22Rv1 (cell line): ENCODE measurements around the gene FEN1.

Source experiments
- H3K27ac ChIP-seq: fragments of 450-650 bp; 2 replicates; pipeline ENCODE4 v1.5.1; 2017
- ZFX ChIP-seq: fragments of 450-650 bp; IDR thresholded peaks from 2 replicates; pipeline ENCODE4 v1.6.1; 2017; ENCODE audit warnings: antibody characterized with exemption, borderline replicate concordance
- TF ChIP-seq, protein P1 (sequence below): fragments of 450-650 bp; IDR thresholded peaks from 2 replicates; pipeline ENCODE4 v1.5.1; 2017; ENCODE audit warnings: mild to moderate bottlenecking

Gene FEN1

DNA sequence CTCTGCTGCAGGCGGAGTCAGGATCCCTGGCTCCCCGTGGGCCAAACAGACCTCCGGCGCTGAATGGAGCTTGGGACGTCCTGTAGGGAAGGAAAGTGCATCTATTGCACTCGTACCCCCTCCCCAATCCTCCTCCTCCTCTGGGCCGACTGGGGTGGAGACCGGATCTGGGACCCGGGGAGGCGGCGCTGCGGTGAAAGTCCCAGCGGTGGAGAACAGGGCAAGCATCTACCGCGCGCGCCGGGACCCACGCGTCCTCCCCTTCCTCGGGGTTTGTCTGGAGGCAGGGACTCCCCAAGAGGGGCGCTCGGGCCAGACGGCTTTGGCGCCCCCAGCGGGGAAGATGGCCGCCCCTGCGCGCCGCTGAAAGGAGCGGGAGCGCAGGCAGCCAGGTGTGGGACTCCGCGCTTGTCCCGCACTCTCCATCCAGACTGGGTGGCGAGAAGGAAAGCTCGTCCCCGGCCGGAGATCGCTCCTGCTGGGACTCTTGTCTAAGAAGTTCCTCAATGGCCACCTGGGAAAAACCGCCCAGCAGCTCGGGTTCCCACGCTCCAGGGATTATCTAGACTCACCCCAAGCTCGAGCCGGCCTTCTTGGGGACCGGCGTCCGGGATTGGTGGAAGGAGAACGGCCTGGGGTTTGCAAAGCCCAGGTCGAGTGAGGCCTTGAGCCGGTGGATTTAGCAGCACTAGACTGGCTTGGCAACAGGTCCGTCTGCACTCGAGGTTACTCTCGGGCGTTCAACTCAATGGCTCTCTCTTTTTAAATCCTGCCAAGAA, 36.1 kb downstream of the FEN1 start:
- peak overlapping the region; percentile 68 for H3K27ac ChIP-seq
- TF ChIP-seq, protein P1, sequence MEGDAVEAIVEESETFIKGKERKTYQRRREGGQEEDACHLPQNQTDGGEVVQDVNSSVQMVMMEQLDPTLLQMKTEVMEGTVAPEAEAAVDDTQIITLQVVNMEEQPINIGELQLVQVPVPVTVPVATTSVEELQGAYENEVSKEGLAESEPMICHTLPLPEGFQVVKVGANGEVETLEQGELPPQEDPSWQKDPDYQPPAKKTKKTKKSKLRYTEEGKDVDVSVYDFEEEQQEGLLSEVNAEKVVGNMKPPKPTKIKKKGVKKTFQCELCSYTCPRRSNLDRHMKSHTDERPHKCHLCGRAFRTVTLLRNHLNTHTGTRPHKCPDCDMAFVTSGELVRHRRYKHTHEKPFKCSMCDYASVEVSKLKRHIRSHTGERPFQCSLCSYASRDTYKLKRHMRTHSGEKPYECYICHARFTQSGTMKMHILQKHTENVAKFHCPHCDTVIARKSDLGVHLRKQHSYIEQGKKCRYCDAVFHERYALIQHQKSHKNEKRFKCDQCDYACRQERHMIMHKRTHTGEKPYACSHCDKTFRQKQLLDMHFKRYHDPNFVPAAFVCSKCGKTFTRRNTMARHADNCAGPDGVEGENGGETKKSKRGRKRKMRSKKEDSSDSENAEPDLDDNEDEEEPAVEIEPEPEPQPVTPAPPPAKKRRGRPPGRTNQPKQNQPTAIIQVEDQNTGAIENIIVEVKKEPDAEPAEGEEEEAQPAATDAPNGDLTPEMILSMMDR = no peak
- no peak for TF ChIP-seq ZFX

DNA sequence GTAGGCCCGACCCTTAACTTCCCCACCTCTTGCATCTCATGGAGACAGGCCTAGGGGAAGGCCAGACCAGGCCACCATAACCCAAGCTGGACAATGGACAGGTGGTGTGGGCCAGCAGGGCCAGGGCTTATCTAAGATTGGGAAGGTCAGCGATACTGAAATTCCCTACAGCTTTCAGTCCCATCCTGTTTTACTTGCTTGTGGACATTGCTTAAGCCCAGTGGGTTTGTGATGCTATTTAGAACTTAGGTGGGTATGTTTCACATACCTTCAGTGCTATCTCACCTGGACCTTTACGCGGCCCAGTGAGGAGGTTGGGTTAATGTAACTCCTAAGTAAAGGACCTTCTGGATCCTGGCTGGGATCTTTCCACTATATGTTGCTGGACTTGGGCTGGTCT, 37.1 kb downstream of the FEN1 start:
- H3K27ac ChIP-seq = peak overlapping the region; percentile 37
- TF ChIP-seq ZFX = no peak
- TF ChIP-seq, protein P1 = no peak

DNA sequence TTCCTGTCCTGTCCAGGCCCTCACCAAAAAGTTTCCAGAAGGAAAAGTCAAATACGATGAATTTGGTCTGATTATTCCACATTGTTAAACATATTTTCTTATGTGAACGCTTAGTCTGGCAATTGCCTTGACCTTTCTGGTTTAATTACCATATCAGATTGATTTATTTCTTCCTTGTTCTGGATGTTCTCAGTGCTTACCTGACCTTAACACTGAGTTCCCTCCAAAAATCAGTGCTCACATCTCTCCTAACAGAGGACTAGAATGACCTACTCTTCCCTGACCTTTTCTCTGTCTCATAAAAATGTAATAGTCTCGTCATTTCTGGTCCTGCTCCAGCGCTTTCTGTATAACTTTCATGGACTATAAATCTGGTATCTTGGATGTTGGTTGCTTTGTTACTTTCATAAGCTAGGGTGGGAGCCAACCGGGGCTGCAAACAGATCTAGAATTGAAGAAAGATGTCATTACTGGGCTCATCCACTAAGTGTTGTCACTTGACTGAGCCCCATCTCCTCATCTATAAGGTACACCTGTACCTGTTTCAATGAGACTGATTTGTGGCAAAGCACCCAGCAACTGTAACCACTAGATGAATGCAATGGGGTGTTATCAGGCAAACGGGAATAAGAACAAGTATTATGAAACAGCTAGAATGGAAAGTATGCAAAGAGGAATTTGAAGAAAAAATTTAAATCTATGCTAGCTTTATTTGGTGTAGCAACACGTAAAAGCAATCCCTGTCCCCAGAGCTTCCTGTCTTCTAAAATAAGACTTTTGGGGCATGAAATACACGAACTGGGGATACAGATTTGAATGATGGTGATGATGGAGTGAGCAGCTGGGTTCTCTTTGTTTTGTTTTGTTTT, 37.8 kb downstream of the FEN1 start:
- H3K27ac ChIP-seq = peak overlapping the region; percentile 37
- TF ChIP-seq, protein P1 = no peak
- no peak for TF ChIP-seq ZFX

DNA sequence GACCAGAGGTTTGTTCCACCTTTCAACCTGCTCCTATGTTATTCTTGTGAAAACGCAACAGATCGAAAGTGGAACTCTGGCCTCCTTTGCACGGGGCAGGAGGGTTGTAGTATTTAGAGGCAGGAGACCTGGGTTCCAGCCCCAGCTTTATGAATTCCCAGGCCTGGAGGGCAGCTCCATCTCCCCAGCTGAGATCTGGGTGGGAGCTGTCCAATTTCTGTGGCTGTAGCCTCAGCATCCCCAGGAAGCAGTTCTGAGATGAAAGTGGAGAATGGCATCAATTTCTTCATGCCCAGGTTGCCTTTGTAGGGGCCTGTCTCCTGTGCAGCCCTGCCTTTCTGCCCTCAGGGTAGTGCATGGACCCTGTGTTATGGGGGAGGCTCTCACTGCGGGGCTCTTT, 39.5 kb downstream of the FEN1 start:
- no peak overlapping the region for H3K27ac ChIP-seq
- TF ChIP-seq, protein P1 = no peak
- TF ChIP-seq ZFX = no peak

DNA sequence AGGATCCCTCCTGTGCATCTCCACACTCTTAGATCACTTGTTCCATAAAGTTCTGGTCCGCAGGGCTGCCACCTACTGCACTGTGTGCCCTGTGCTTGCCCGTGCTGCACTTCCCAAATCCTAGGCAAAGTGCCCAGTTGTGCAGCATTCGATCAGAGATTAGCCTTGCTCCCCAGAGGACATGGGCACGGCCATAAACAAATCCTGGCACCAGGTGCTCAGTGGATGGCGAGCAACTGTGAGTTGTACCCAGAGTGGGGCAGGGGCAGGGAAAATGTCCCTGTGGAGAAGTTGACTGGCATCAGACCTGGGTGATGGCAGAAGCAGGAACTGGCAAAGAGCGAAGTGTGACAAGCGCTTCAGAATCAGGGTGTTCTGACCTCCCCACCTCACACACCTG, 40.0 kb downstream of the FEN1 start:
- H3K27ac ChIP-seq = no peak overlapping the region
- TF ChIP-seq ZFX = no peak
- TF ChIP-seq, protein P1 = no peak

DNA sequence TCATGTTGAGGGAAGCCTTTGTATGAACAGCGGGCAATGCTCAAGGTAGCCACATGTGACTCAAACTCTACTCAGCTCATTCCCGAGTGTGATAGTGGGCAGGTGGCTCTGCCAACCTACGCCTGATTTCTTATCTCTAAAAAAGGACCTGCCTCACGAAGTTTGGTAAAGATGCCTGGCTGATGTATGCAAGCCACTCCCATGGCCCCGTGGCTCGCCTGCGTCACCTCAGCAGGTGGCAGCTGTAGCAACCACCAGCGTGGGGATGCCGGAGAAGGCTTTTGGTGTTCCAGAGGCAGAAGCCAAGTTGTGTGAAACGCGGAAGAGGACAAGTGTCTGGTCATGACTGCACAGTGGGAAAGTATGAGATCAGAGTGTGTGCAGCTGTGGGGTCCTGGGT, 40.8 kb downstream of the FEN1 start:
- H3K27ac ChIP-seq = no peak overlapping the region
- no peak for TF ChIP-seq ZFX
- TF ChIP-seq, protein P1 = no peak

DNA sequence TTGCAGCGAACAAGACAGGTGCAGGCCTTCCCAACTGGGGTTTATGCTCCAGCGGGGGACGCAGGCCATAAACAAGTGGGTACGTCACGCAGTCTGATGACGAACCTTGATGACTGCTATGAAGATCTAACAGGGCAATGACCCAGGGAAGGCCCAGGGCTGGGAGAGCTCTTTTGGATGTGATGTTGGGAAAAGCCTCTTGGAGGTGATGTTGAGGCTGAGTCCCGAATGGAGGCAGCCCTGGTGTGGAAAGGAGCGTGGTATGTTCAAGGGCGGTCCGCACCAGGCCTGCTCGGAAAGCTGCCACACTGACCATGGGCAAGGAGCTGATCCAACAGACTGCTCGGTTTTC, 41.2 kb downstream of the FEN1 start:
- no peak for TF ChIP-seq ZFX
- TF ChIP-seq, protein P1 = no peak
- no peak overlapping the region for H3K27ac ChIP-seq
